Upper lobe of left lung (tissue), 4 donors: Measurements from ENCODE around the gene LDLRAD3.

ENCODE experiments used
- CTCF ChIP-seq, 6 experiments: fragments of 450-650 bp in 4 of 6; fragments of 200-600 bp in 2 of 6; sonication (generic) in 2 of 6; IDR thresholded peaks; one replicate each; pipeline ENCODE4 v1.5.1; 2016 to 2019; ENCODE audit warnings: antibody characterized with exemption in 6 of 6
- EP300 ChIP-seq, 4 donors: sonication (generic); formaldehyde crosslinking; IDR thresholded peaks; one replicate each; pipeline ENCODE4 v1.5.1; 2017; ENCODE audit warnings: antibody characterized with exemption in 4 of 4, control low read depth in 2 of 4

- TF ChIP-seq EP300 (IDR thresholded peaks at IDR 0.05) (no peak), CTCF (IDR thresholded peaks at IDR 0.05) (no peak)
Measured at GRCh38 chr11:35897019-35897418, 46.8 kb upstream of the LDLRAD3 start.
